HEK293T (cell line): ENCODE measurements around the gene GPR34.

Experiments used
- CTCF ChIA-PET: fragments of 350-600 bp; formaldehyde crosslinking; extraction: SDS; loops from one replicate; lab custom pipeline; 2021; ENCODE audit warnings: antibody characterized with exemption, inconsistent platforms; lab: Yijun Ruan, JAX
- POLR2A ChIA-PET: fragments of 350-600 bp; formaldehyde crosslinking; extraction: SDS; loops from one replicate; lab custom pipeline; 2020; ENCODE audit warnings: antibody characterized with exemption, inconsistent platforms; lab: Yijun Ruan, JAX
- DNase-seq: peaks from one replicate; pipeline ENCODE4 v3.0.0; 2012; ENCODE audit warnings: mixed read lengths; ENCODE audit errors: extremely low spot score
- ARNT ChIP-seq: fragments of 450-650 bp; IDR thresholded peaks from 2 replicates; pipeline ENCODE4 v1.6.1; 2017; ENCODE audit warnings: mild to moderate bottlenecking
- BHLHE40 ChIP-seq: fragments of 450-650 bp; IDR thresholded peaks from 2 replicates; pipeline ENCODE4 v1.6.1; 2016; ENCODE audit warnings: mild to moderate bottlenecking, moderate library complexity, borderline replicate concordance
- CTBP1 ChIP-seq: fragments of 450-650 bp; IDR thresholded peaks from 2 replicates; pipeline ENCODE4 v1.6.1; 2016; ENCODE audit warnings: borderline replicate concordance
- ELF4 ChIP-seq: fragments of 450-650 bp; IDR thresholded peaks from 2 replicates; pipeline ENCODE4 v1.6.1; 2017; ENCODE audit warnings: antibody characterized with exemption
- FOXA1 ChIP-seq: fragments of 450-650 bp; IDR thresholded peaks from 2 replicates; pipeline ENCODE4 v1.6.1; 2016; ENCODE audit warnings: mild to moderate bottlenecking
- FOXK2 ChIP-seq: fragments of 450-650 bp; IDR thresholded peaks from 2 replicates; pipeline ENCODE4 v1.6.1; 2016; ENCODE audit warnings: mild to moderate bottlenecking
- FOXM1 ChIP-seq: fragments of 450-650 bp; IDR thresholded peaks from 2 replicates; pipeline ENCODE4 v1.6.1; 2017; ENCODE audit warnings: mild to moderate bottlenecking, borderline replicate concordance
- HDGF ChIP-seq: fragments of 450-650 bp; IDR thresholded peaks from 2 replicates; pipeline ENCODE4 v1.6.1; 2017; ENCODE audit warnings: antibody characterized with exemption, borderline replicate concordance
- L3MBTL2 ChIP-seq: fragments of 450-650 bp; conservative IDR thresholded peaks from 2 replicates; pipeline ENCODE4 v1.6.1; 2016; ENCODE audit warnings: mild to moderate bottlenecking
- LEF1 ChIP-seq: fragments of 450-650 bp; IDR thresholded peaks from 2 replicates; pipeline ENCODE4 v1.6.1; 2017; ENCODE audit warnings: mild to moderate bottlenecking, borderline replicate concordance
- NFRKB ChIP-seq: fragments of 450-650 bp; IDR thresholded peaks from 2 replicates; pipeline ENCODE4 v1.6.1; 2016; ENCODE audit warnings: mild to moderate bottlenecking, moderate library complexity
- SP1 ChIP-seq: fragments of 450-650 bp; IDR thresholded peaks from 2 replicates; pipeline ENCODE4 v1.6.1; 2017
- SUZ12 ChIP-seq: fragments of 450-650 bp; IDR thresholded peaks from 2 replicates; pipeline ENCODE4 v1.6.1; 2016; ENCODE audit warnings: mild to moderate bottlenecking
- TARDBP ChIP-seq: fragments of 450-650 bp; IDR thresholded peaks from 2 replicates; pipeline ENCODE4 v1.6.1; 2016
- ZNF384 ChIP-seq: fragments of 450-650 bp; IDR thresholded peaks from 2 replicates; pipeline ENCODE4 v1.6.1; 2016
- TF ChIP-seq, protein P1 (sequence below): fragments of 450-650 bp; IDR thresholded peaks from 2 replicates; pipeline ENCODE4 v1.6.1; 2016

GPR34 gene

DNA sequence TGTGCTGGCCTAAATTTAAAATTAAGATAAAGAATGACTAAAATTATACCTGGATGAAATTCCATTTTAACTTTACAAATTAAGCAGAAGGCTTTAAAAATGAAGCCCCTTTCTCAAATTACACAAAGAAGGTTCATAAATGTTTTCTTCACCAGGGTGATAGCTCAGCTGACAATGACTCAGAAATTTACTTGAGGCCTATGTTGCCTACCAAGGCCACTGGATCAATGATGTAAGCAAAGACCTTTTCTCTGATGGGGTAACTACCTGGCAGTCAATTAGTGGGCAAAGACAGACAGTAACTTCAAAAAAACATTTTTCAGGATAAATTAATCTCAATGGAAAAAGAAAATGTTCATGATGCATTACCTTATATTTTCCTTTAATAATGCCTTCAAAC lies 23.9 kb upstream of the GPR34 start:
- TF ChIP-seq BHLHE40 (no peak), ZNF384 (no peak), TARDBP (no peak), SUZ12 (no peak), HDGF (no peak), CTBP1 (no peak), FOXM1 (no peak), LEF1 (no peak), ARNT (no peak), L3MBTL2 (no peak), SP1 (no peak), NFRKB (no peak), FOXA1 (no peak), FOXK2 (no peak), ELF4 (no peak)
- TF ChIP-seq, protein P1, sequence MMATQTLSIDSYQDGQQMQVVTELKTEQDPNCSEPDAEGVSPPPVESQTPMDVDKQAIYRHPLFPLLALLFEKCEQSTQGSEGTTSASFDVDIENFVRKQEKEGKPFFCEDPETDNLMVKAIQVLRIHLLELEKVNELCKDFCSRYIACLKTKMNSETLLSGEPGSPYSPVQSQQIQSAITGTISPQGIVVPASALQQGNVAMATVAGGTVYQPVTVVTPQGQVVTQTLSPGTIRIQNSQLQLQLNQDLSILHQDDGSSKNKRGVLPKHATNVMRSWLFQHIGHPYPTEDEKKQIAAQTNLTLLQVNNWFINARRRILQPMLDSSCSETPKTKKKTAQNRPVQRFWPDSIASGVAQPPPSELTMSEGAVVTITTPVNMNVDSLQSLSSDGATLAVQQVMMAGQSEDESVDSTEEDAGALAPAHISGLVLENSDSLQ = no peak
- CTCF ChIA-PET = no interaction called here
- POLR2A ChIA-PET = no interaction called here
- DNase-seq = no peak

- no peak for DNase-seq
Measured at GRCh38 chrX:41665686-41666085, 23.1 kb upstream of the GPR34 start.

GRCh38 chrX:41666251-41666650 lies 22.5 kb upstream of the GPR34 start:
- DNase-seq = no peak
- POLR2A ChIA-PET = no interaction called here
- CTCF ChIA-PET = no interaction called here
- TF ChIP-seq SP1 (no peak), NFRKB (no peak), ELF4 (no peak), FOXK2 (no peak), FOXM1 (no peak), ZNF384 (no peak), BHLHE40 (no peak), ARNT (no peak), LEF1 (no peak), SUZ12 (no peak), L3MBTL2 (no peak), HDGF (no peak), FOXA1 (no peak), TARDBP (no peak), CTBP1 (no peak)
- TF ChIP-seq, protein P1 = no peak

More at GRCh38 chrX:41665686-41666085, 23.1 kb upstream of the GPR34 start:
- POLR2A ChIA-PET = no interaction called here
- CTCF ChIA-PET = no interaction called here
- no peak for TF ChIP-seq FOXM1
- TF ChIP-seq ELF4 = no peak
- no peak for TF ChIP-seq FOXK2
- no peak for TF ChIP-seq SUZ12
- no peak for TF ChIP-seq TARDBP
- no peak for TF ChIP-seq FOXA1
- TF ChIP-seq CTBP1 = no peak
- TF ChIP-seq LEF1 = no peak
- no peak for TF ChIP-seq ZNF384
- no peak for TF ChIP-seq NFRKB
- TF ChIP-seq, protein P1 = no peak
- no peak for TF ChIP-seq BHLHE40
- no peak for TF ChIP-seq ARNT
- TF ChIP-seq HDGF = no peak
- no peak for TF ChIP-seq SP1
- TF ChIP-seq L3MBTL2 = no peak

DNA sequence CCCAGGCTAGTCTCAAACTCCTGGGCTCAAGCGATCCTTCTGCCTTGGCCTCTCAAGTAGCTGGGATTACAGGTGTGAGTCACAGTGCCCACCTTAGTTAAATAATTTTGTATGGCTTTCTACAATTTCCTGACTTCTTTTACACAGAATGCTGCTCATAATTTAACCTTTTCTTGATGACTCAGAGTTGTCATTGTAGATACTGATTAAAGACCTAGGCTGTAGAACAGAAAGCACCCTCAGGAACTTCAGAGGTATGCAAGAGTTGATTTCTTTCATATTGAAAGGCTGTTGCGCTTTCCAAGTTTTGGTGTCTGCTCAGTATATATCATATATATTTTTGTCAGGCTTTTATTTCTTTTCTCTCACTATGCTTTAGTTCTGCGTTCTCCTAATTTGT lies 21.1 kb upstream of the GPR34 start:
- POLR2A ChIA-PET = no interaction called here
- TF ChIP-seq ZNF384 (no peak), SUZ12 (no peak), FOXA1 (no peak), BHLHE40 (no peak)
- TF ChIP-seq, protein P1 = no peak
- no peak for DNase-seq
- CTCF ChIA-PET = no interaction called here

- DNase-seq = no peak
- ChIA-PET CTCF (no interaction called here), POLR2A (no interaction called here)
- no peak for TF ChIP-seq L3MBTL2
- no peak for TF ChIP-seq FOXK2
- TF ChIP-seq FOXA1 = no peak
Measured at GRCh38 chrX:41670112-41670511, 18.7 kb upstream of the GPR34 start.

DNA sequence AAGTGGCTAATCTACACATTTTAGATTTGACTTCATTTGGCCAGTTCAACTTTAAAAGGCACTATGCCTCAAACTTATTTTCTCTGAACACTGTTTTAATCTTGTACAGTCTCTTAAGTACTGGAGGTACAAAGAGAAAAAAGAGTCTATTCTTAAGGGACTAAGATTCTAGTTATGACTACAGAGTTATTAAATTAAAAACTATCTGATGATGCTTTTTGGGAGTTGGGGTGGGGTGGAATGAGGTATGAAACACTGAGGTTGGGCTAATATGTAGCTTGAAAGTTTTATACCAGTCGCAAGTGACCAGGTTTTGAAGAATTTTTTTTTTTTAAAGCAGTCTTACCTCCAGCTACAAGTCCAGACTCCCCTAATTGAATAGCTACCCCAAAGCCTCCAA lies 17.7 kb upstream of the GPR34 start:
- DNase-seq = no peak
- POLR2A ChIA-PET = no interaction called here
- CTCF ChIA-PET = interaction anchor here (0.5 kb wide), 1 partner anchor 206 kb away, joined by 3 read pairs; no protein-coding TSS in a partner anchor
- TF ChIP-seq FOXM1 (no peak), HDGF (no peak), L3MBTL2 (no peak), LEF1 (no peak), FOXK2 (no peak), TARDBP (no peak), ZNF384 (no peak), SUZ12 (no peak), SP1 (no peak), ELF4 (no peak), NFRKB (no peak)
- TF ChIP-seq, protein P1 = no peak
